Liver (tissue), 9 donors: ENCODE data around the gene SEPHS2. TPM values are rescaled to one million over a fixed set of nuclear protein-coding genes. Genes with fewer than 3 reads are reported as not detected.

Source experiments
- DNase-seq: peaks from one replicate; pipeline ENCODE4 v3.0.0-alpha.2; 2017; ENCODE audit warnings: low spot score
- H3K27ac ChIP-seq, 2 donors: one replicate each; pipeline ENCODE4 v1.7.0; 2013; ENCODE audit warnings: inconsistent platforms in 2 of 2, low read length in 2 of 2, control low read depth in 1 of 2, low read depth in 1 of 2, mild to moderate bottlenecking in 1 of 2
- H3K27me3 ChIP-seq, 4 donors: one replicate each; pipeline versions ENCODE4 v1.6.1 to v1.7.0; 2013; ENCODE audit warnings: low read length in 3 of 4, inconsistent platforms in 1 of 4, mild to moderate bottlenecking in 1 of 4, moderate library complexity in 1 of 4; ENCODE audit not compliant: control insufficient read depth in 4 of 4, insufficient read depth in 4 of 4
- H3K36me3 ChIP-seq, 4 donors: one replicate each; pipeline versions ENCODE4 v1.6.1 to v1.7.0; 2013; ENCODE audit warnings: low read length in 3 of 4, mild to moderate bottlenecking in 3 of 4, low read depth in 1 of 4, moderate library complexity in 1 of 4; ENCODE audit not compliant: control insufficient read depth in 4 of 4, insufficient read depth in 3 of 4
- H3K4me1 ChIP-seq, 4 donors: one replicate each; pipeline versions ENCODE4 v1.6.1 to v1.7.0; 2013; ENCODE audit warnings: low read length in 3 of 4, mild to moderate bottlenecking in 3 of 4, moderate library complexity in 1 of 4; ENCODE audit not compliant: control insufficient read depth in 4 of 4, insufficient read depth in 4 of 4
- H3K4me3 ChIP-seq, 3 donors: one replicate each; pipeline versions ENCODE4 v1.6.1 to v1.7.0; 2013; ENCODE audit warnings: low read length in 3 of 3, control low read depth in 1 of 3, low read depth in 1 of 3, mild to moderate bottlenecking in 1 of 3
- H3K9ac ChIP-seq, 2 donors: one replicate each; pipeline ENCODE4 v1.7.0; 2013; ENCODE audit warnings: low read length in 2 of 2, mild to moderate bottlenecking in 2 of 2, moderate library complexity in 2 of 2, control low read depth in 1 of 2, low read depth in 1 of 2
- H3K9me3 ChIP-seq, 4 donors: one replicate each; pipeline versions ENCODE4 v1.6.1 to v1.7.0; 2013; ENCODE audit warnings: low read length in 3 of 4; ENCODE audit not compliant: control insufficient read depth in 4 of 4
- EGR1 ChIP-seq, 2 donors: IDR thresholded peaks; 2 replicates each; pipeline ENCODE4 v1.6.1; 2016 to 2018; ENCODE audit warnings: antibody characterized with exemption in 2 of 2, low read depth in 2 of 2
- FOXA1 ChIP-seq: IDR thresholded peaks from 2 replicates; pipeline ENCODE4 v1.6.1; 2016; ENCODE audit warnings: antibody characterized with exemption
- FOXA2 ChIP-seq: IDR thresholded peaks from 2 replicates; pipeline ENCODE4 v1.6.1; 2016; ENCODE audit warnings: antibody characterized with exemption
- GABPA ChIP-seq, 2 donors: IDR thresholded peaks in 1 of 2; conservative IDR thresholded peaks in 1 of 2; 2 replicates each; pipeline ENCODE4 v1.6.1; 2016; ENCODE audit warnings: antibody characterized with exemption in 2 of 2, mild to moderate bottlenecking in 1 of 2, moderate library complexity in 1 of 2
- HNF4A ChIP-seq, 2 donors: conservative IDR thresholded peaks; 2 replicates each; pipeline ENCODE4 v1.6.1; 2016; ENCODE audit warnings: antibody characterized with exemption in 2 of 2, mild to moderate bottlenecking in 2 of 2
- JUND ChIP-seq, 2 donors: IDR thresholded peaks; 2 replicates each; pipeline ENCODE4 v1.6.1; 2016; ENCODE audit warnings: antibody characterized with exemption in 2 of 2
- NR2F2 ChIP-seq: IDR thresholded peaks from 2 replicates; pipeline ENCODE4 v1.6.1; 2016; ENCODE audit warnings: antibody characterized with exemption
- RAD21 ChIP-seq, 2 donors: IDR thresholded peaks; 2 replicates each; pipeline ENCODE4 v1.6.1; 2016; ENCODE audit warnings: antibody characterized with exemption in 2 of 2, mild to moderate bottlenecking in 2 of 2
- RXRA ChIP-seq, 2 donors: IDR thresholded peaks; 2 replicates each; pipeline ENCODE4 v1.6.1; 2017 to 2018; ENCODE audit warnings: antibody characterized with exemption in 2 of 2, mild to moderate bottlenecking in 1 of 2
- SP1 ChIP-seq: IDR thresholded peaks from 2 replicates; pipeline ENCODE4 v1.6.1; 2018; ENCODE audit warnings: antibody characterized with exemption, mild to moderate bottlenecking
- TAF1 ChIP-seq: conservative IDR thresholded peaks from 2 replicates; pipeline ENCODE4 v1.6.1; 2016; ENCODE audit warnings: antibody characterized with exemption, mild to moderate bottlenecking
- YY1 ChIP-seq: IDR thresholded peaks from 2 replicates; pipeline ENCODE4 v1.6.1; 2016; ENCODE audit warnings: antibody characterized with exemption, mild to moderate bottlenecking
- WGBS: extraction: QIAGEN DNeasy Blood & Tissue Kit; methylation state at CpG from one replicate; pipeline ENCODE4 v1.1.7; 2013; 5-methylcytosine and 5-hydroxymethylcytosine counted together
- polyA plus RNA-seq, 2 donors: library from polyadenylated mRNA; stranded (reverse) in 1 of 2; unstranded in 1 of 2; fragments of 200-250 nt in 1 of 2; fragments of >200 nt in 1 of 2; fragmentation: Nextera tagmentation in 1 of 2; extraction: Ambion mirVana in 1 of 2; gene quantifications; one replicate each; pipeline versions ENCODE4 v1.2.1 to v1.2.3, GENCODE V29; 2013 to 2015
- total RNA-seq, 2 donors: library from RNA; depleted of rRNA; stranded (reverse); fragments of >200 nt; gene quantifications; one replicate each; pipeline ENCODE4 v1.2.3, GENCODE V29; 2014
- TF ChIP-seq, protein P1 (sequence below): IDR thresholded peaks from 2 replicates; pipeline ENCODE4 v1.6.1; 2016; ENCODE audit warnings: antibody characterized with exemption
- TF ChIP-seq, protein P2 (sequence below): IDR thresholded peaks from 2 replicates; pipeline ENCODE4 v1.6.1; 2016; ENCODE audit warnings: antibody characterized with exemption, mild to moderate bottlenecking
- TF ChIP-seq, protein P3 (sequence below): IDR thresholded peaks from 2 replicates; pipeline ENCODE4 v1.6.1; 2016; ENCODE audit warnings: antibody characterized with exemption
- TF ChIP-seq, protein P4 (sequence below): fragments of 150-350 bp; IDR thresholded peaks from 2 replicates; pipeline ENCODE4 v1.5.1; 2017; ENCODE audit warnings: improper control_type of control experiment, low read depth, low read length; ENCODE audit not compliant: missing input control
- TF ChIP-seq, protein P5 (sequence below): IDR thresholded peaks from 2 replicates; pipeline ENCODE4 v1.6.1; 2016; ENCODE audit warnings: antibody characterized with exemption
- donor health status: healthy.
- donor health status: healthy.
- donor health status: healthy.
- donor health status: healthy.
- donor health status: healthy.

SEPHS2 gene
- total and polyA plus RNA-seq, 4 donors: 50.1 to 241 (median 132) TPM

DNA sequence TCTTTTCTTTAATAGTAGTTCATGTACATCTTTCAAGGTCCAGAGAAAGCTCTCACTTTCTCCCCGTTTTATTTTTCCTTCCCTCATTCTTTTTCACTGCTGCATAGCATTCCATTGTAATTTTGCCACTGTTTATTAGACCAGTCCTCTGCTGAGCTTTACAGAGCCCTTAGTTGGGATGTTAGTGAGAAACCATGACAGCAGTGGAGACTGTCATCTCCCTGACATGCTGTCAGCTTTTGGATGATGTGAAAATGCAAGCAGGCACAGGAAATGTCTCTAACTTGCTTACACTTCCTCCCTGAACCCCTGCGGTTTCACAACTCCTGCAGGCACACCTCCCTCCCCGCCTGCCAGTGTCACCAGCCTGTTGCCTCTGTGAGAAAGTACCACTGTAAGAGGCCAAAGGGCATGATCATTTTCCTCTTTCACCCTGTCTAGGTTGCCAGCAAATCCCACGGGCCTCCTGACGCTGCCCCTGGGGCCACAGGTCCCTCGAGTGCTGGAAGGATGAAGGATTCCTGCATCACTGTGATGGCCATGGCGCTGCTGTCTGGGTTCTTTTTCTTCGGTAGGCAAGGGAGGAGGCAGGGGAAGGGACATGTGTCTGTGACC, 26.8 kb upstream of the SEPHS2 start, which contains the start of gene ITGAL (continued):
- TF ChIP-seq, protein P1, sequence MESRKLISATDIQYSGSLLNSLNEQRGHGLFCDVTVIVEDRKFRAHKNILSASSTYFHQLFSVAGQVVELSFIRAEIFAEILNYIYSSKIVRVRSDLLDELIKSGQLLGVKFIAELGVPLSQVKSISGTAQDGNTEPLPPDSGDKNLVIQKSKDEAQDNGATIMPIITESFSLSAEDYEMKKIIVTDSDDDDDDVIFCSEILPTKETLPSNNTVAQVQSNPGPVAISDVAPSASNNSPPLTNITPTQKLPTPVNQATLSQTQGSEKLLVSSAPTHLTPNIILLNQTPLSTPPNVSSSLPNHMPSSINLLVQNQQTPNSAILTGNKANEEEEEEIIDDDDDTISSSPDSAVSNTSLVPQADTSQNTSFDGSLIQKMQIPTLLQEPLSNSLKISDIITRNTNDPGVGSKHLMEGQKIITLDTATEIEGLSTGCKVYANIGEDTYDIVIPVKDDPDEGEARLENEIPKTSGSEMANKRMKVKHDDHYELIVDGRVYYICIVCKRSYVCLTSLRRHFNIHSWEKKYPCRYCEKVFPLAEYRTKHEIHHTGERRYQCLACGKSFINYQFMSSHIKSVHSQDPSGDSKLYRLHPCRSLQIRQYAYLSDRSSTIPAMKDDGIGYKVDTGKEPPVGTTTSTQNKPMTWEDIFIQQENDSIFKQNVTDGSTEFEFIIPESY: peak; percentile 51
- TF ChIP-seq SP1 (peak; percentile 78), GABPA (IDR thresholded peaks at IDR 0.05 in 1 of 2, conservative IDR thresholded peaks at IDR 0.05 in 1 of 2) (peak in 1 of 2 donors; percentile 68), HNF4A (conservative IDR thresholded peaks at IDR 0.05) (peak; percentile 82 to 90)

DNA sequence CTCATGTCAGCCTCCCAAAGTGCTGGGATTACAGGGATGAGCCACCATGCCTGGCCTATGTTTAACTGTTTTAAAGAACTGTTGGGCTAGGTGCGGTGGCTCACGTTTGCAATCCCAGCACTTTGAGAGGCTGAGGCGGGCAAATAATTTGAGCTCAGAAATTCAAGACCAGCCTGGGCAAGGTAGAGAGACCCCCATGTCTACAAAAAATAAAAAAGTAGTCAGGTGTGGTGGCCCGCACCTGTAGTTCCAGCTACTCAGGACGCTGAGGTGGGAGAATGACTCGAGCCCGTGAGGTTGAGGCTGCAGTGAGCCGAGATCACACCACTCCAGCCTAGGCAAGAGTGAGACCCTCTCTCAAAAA, 24.9 kb upstream of the SEPHS2 start:
- Histone ChIP-seq H3K27me3 (no peaks in the 10 kb centered on the region), H3K27ac (no peak overlapping the region), H3K36me3 (no peaks in the 10 kb centered on the region), H3K9ac (no peak overlapping the region), H3K9me3 (no peaks in the 10 kb centered on the region), H3K4me1 (peaks cover 4 to 14% (median 8%) of the 10 kb centered on the region in 4 donors), H3K4me3 (no peak overlapping the region)
- 91% methylated on average over 8 of the region's 8 CpGs for WGBS
- no peak for DNase-seq
- TF ChIP-seq NR2F2 (no peak), FOXA1 (no peak), YY1 (no peak), HNF4A (conservative IDR thresholded peaks at IDR 0.05) (no peak), FOXA2 (no peak), TAF1 (no peak), RXRA (IDR thresholded peaks at IDR 0.05) (no peak), GABPA (IDR thresholded peaks at IDR 0.05 in 1 of 2, conservative IDR thresholded peaks at IDR 0.05 in 1 of 2) (no peak), EGR1 (IDR thresholded peaks at IDR 0.05; ENCODE audit: low read depth in 2 of 2) (no peak), SP1 (no peak), JUND (IDR thresholded peaks at IDR 0.05) (no peak), RAD21 (IDR thresholded peaks at IDR 0.05) (no peak)
- TF ChIP-seq, protein P2, sequence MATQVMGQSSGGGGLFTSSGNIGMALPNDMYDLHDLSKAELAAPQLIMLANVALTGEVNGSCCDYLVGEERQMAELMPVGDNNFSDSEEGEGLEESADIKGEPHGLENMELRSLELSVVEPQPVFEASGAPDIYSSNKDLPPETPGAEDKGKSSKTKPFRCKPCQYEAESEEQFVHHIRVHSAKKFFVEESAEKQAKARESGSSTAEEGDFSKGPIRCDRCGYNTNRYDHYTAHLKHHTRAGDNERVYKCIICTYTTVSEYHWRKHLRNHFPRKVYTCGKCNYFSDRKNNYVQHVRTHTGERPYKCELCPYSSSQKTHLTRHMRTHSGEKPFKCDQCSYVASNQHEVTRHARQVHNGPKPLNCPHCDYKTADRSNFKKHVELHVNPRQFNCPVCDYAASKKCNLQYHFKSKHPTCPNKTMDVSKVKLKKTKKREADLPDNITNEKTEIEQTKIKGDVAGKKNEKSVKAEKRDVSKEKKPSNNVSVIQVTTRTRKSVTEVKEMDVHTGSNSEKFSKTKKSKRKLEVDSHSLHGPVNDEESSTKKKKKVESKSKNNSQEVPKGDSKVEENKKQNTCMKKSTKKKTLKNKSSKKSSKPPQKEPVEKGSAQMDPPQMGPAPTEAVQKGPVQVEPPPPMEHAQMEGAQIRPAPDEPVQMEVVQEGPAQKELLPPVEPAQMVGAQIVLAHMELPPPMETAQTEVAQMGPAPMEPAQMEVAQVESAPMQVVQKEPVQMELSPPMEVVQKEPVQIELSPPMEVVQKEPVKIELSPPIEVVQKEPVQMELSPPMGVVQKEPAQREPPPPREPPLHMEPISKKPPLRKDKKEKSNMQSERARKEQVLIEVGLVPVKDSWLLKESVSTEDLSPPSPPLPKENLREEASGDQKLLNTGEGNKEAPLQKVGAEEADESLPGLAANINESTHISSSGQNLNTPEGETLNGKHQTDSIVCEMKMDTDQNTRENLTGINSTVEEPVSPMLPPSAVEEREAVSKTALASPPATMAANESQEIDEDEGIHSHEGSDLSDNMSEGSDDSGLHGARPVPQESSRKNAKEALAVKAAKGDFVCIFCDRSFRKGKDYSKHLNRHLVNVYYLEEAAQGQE: no peak
- TF ChIP-seq, protein P3, sequence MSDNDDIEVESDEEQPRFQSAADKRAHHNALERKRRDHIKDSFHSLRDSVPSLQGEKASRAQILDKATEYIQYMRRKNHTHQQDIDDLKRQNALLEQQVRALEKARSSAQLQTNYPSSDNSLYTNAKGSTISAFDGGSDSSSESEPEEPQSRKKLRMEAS: no peak
- TF ChIP-seq, protein P4, sequence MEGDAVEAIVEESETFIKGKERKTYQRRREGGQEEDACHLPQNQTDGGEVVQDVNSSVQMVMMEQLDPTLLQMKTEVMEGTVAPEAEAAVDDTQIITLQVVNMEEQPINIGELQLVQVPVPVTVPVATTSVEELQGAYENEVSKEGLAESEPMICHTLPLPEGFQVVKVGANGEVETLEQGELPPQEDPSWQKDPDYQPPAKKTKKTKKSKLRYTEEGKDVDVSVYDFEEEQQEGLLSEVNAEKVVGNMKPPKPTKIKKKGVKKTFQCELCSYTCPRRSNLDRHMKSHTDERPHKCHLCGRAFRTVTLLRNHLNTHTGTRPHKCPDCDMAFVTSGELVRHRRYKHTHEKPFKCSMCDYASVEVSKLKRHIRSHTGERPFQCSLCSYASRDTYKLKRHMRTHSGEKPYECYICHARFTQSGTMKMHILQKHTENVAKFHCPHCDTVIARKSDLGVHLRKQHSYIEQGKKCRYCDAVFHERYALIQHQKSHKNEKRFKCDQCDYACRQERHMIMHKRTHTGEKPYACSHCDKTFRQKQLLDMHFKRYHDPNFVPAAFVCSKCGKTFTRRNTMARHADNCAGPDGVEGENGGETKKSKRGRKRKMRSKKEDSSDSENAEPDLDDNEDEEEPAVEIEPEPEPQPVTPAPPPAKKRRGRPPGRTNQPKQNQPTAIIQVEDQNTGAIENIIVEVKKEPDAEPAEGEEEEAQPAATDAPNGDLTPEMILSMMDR: no peak
- TF ChIP-seq, protein P5, sequence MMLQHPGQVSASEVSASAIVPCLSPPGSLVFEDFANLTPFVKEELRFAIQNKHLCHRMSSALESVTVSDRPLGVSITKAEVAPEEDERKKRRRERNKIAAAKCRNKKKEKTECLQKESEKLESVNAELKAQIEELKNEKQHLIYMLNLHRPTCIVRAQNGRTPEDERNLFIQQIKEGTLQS: no peak
